Measurements from ENCODE around the gene LIN7B.

The LIN7B gene

DNA sequence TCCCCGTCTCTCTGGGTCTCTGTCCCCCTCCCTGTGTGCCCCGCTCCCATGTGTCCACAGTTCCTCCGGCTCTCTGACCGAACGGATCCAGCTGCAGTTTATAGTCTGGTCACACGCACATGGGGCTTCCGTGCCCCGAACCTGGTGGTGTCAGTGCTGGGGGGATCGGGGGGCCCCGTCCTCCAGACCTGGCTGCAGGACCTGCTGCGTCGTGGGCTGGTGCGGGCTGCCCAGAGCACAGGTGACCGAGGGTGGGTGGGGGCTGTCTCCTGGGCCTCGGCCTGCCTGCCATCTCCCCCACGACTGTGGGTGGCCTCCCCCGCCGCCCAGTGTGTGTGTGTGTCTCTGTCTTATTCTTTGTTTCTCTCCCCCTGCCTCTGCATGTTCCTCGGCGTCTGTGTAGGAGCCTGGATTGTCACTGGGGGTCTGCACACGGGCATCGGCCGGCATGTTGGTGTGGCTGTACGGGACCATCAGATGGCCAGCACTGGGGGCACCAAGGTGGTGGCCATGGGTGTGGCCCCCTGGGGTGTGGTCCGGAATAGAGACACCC, 53.8 kb downstream of the LIN7B start:
- peaks cover 20% of the 10 kb centered on the region for H3K36me3 ChIP-seq (ENCODE audit: insufficient read depth, low read length)
- H3K4me1 ChIP-seq (ENCODE audit: insufficient read depth, low read length), result peaks cover 5% of the 10 kb centered on the region
- no peak overlapping the region for H3K9ac ChIP-seq (ENCODE audit: low read length)
- H3K9me3 ChIP-seq (ENCODE audit: low read length), result no peaks in the 10 kb centered on the region
- no peak overlapping the region for H3K27ac ChIP-seq (ENCODE audit: low read depth, low read length)
- no peaks in the 10 kb centered on the region for H3K27me3 ChIP-seq (ENCODE audit: control insufficient read depth in 1 of 2, insufficient read depth in 2 of 2, low read length in 2 of 2)
- H3K4me3 ChIP-seq (ENCODE audit: low read depth in 1 of 2, low read length in 2 of 2), result no peak overlapping the region
